Esophagus muscularis mucosa (tissue), 4 donors: Measurements from ENCODE around the gene VTN. TPM values are rescaled to one million over a fixed set of nuclear protein-coding genes. Genes with fewer than 3 reads are reported as not detected.

ENCODE experiments used
- DNase-seq: peaks from one replicate; pipeline ENCODE4 v3.0.0-alpha.2; 2017; ENCODE audit errors: extremely low spot score
- H3K27ac ChIP-seq, 4 donors: fragments of 200-600 bp; sonication (generic); replicated peaks in 1 of 4; 1 replicate in 3 of 4; 2 replicates in 1 of 4; pipeline ENCODE4 v1.5.1; 2016 to 2019; ENCODE audit warnings: mild to moderate bottlenecking in 1 of 4
- H3K27me3 ChIP-seq, 4 donors: fragments of 200-600 bp; sonication (generic); one replicate each; pipeline versions ENCODE4 v1.5.1 to v1.6.0; 2016 to 2019
- H3K36me3 ChIP-seq, 4 donors: fragments of 200-600 bp; sonication (generic); one replicate each; pipeline ENCODE4 v1.5.1; 2016 to 2019
- H3K4me1 ChIP-seq, 4 donors: fragments of 200-600 bp; sonication (generic); one replicate each; pipeline ENCODE4 v1.5.1; 2016 to 2019
- H3K4me3 ChIP-seq, 4 donors: fragments of 200-600 bp; sonication (generic); 1 replicate in 2 of 4; 2 replicates in 2 of 4; pipeline ENCODE4 v1.5.1; 2016 to 2019; ENCODE audit warnings: mild to moderate bottlenecking in 4 of 4, moderate library complexity in 1 of 4
- H3K9me3 ChIP-seq, 4 donors: fragments of 200-600 bp; sonication (generic); 1 replicate in 3 of 4; 2 replicates in 1 of 4; pipeline ENCODE4 v1.5.1; 2016 to 2019
- CTCF ChIP-seq, 3 experiments: fragments of 200-600 bp in 2 of 3; fragments of 450-650 bp in 1 of 3; sonication (generic) in 2 of 3; IDR thresholded peaks; one replicate each; pipeline ENCODE4 v1.5.1; 2017 to 2019; ENCODE audit warnings: antibody characterized with exemption in 3 of 3, mild to moderate bottlenecking in 2 of 3, moderate library complexity in 1 of 3
- EP300 ChIP-seq: sonication (generic); formaldehyde crosslinking; IDR thresholded peaks from one replicate; pipeline ENCODE4 v1.6.1; 2017; ENCODE audit warnings: antibody characterized with exemption
- POLR2A ChIP-seq: fragments of 450-650 bp; IDR thresholded peaks from one replicate; pipeline ENCODE4 v1.6.1; 2017; ENCODE audit warnings: antibody characterized with exemption, moderate library complexity, mild to moderate bottlenecking, low read depth
- POLR2AphosphoS5 ChIP-seq, 2 donors: sonication (generic); formaldehyde crosslinking; IDR thresholded peaks; one replicate each; pipeline ENCODE4 v1.6.1; 2017; ENCODE audit warnings: antibody characterized with exemption in 2 of 2
- WGBS: methylation state at CpG from one replicate; pipeline ENCODE4 v1.1.5; 2018; 5-methylcytosine and 5-hydroxymethylcytosine counted together
- intact Hi-C: fragments of 100-400 bp; cut with DNase I; formaldehyde crosslinking; loops from one replicate; pipeline ENCODE4 v1.15.1; 2023
- total RNA-seq, 4 donors: library from RNA; depleted of rRNA; stranded (reverse); fragments of >200 nt; gene quantifications; one replicate each; pipeline versions ENCODE4 v1.1.0 to v1.2.1, GENCODE V29; 2016

Gene VTN
- total RNA-seq, 4 donors from 2014 or later, result under 0.01 to 1.3 (median 0.58) TPM

- no peak for TF ChIP-seq CTCF (IDR thresholded peaks at IDR 0.05)
- no peak for TF ChIP-seq POLR2AphosphoS5 (IDR thresholded peaks at IDR 0.05)
- TF ChIP-seq EP300, result no peak
- no peak for TF ChIP-seq POLR2A
- H3K4me1 ChIP-seq, result no peaks in the 10 kb centered on the region
- H3K4me3 ChIP-seq, result no peak overlapping the region
- no peak for DNase-seq
- H3K36me3 ChIP-seq, result peaks cover 44 to 74% (median 71%) of the 10 kb centered on the region in 4 donors
- intact Hi-C loops, result no loop called here
- H3K27ac ChIP-seq, result no peak overlapping the region
- WGBS, result 65% methylated on average over 3 of the region's 8 CpGs
- no peaks in the 10 kb centered on the region for H3K27me3 ChIP-seq
- no peaks in the 10 kb centered on the region for H3K9me3 ChIP-seq
These were observed 6.1 kb downstream of the VTN start for GRCh38 chr17:28363776-28364650.

- peaks cover 44 to 75% (median 73%) of the 10 kb centered on the region in 4 donors for H3K36me3 ChIP-seq
- intact Hi-C loops, result no loop called here
These were observed 6.9 kb downstream of the VTN start for GRCh38 chr17:28363186-28363585.

GRCh38 chr17:28357901-28358197, 12.3 kb downstream of the VTN start:
- DNase-seq, result no peak
- 4% methylated on average over 4 of the region's 4 CpGs for WGBS
- H3K4me3 ChIP-seq, result peak overlapping the region; percentile 92 to 99 (median 94)
- TF ChIP-seq POLR2A (no peak), EP300 (no peak), POLR2AphosphoS5 (IDR thresholded peaks at IDR 0.05) (no peak), CTCF (IDR thresholded peaks at IDR 0.05) (no peak)
- H3K27me3 ChIP-seq, result no peaks in the 10 kb centered on the region
- peaks cover 48 to 70% (median 61%) of the 10 kb centered on the region in 4 donors for H3K36me3 ChIP-seq
- intact Hi-C loops, result no loop called here
- peaks cover 21 to 37% (median 29%) of the 10 kb centered on the region in 4 donors for H3K4me1 ChIP-seq
- peak overlapping the region; percentile 86 to 95 (median 95) for H3K27ac ChIP-seq
- H3K9me3 ChIP-seq, result no peaks in the 10 kb centered on the region

More at GRCh38 chr17:28363186-28363585, 6.9 kb downstream of the VTN start:
- no peaks in the 10 kb centered on the region for H3K27me3 ChIP-seq
- peaks cover 5 to 8% (median 6%) of the 10 kb centered on the region in 4 donors for H3K4me1 ChIP-seq
- WGBS, result 94% methylated on average over 5 of the region's 5 CpGs
- no peaks in the 10 kb centered on the region for H3K9me3 ChIP-seq
- H3K27ac ChIP-seq, result no peak overlapping the region
- no peak for DNase-seq
- no peak overlapping the region for H3K4me3 ChIP-seq
- TF ChIP-seq CTCF (IDR thresholded peaks at IDR 0.05) (no peak), EP300 (no peak), POLR2AphosphoS5 (IDR thresholded peaks at IDR 0.05) (no peak), POLR2A (no peak)

GRCh38 chr17:28357061-28357900, 12.8 kb downstream of the VTN start, which contains the start of gene POLDIP2:
POLDIP2 (minus strand) TSS chr17:28357527; CDS start chr17:28357448, 79 bp downstream.
- Histone ChIP-seq H3K36me3 (peaks cover 51 to 70% (median 61%) of the 10 kb centered on the region in 4 donors), H3K4me1 (peaks cover 21 to 37% (median 29%) of the 10 kb centered on the region in 4 donors), H3K4me3 (peak within 1 kb of the TSS; percentile 92 to 99 (median 94)), H3K9me3 (no peaks in the 10 kb centered on the region), H3K27me3 (no peaks in the 10 kb centered on the region), H3K27ac (peak within 1 kb of the TSS; percentile 86 to 95 (median 95))
- TF ChIP-seq POLR2AphosphoS5 (IDR thresholded peaks at IDR 0.05) (peak; percentile 93 to 99), CTCF (IDR thresholded peaks at IDR 0.05) (peak in 1 of 3 experiments; percentile 38), POLR2A (peak; percentile 93), EP300 (no peak)
- 0% methylated on average over 9 of the region's 80 CpGs for WGBS
- intact Hi-C loops, result no loop called here
- peak; percentile 99 for DNase-seq
